ENCODE results near the gene LSR. TPM values are rescaled to one million over a fixed set of nuclear protein-coding genes. Genes with fewer than 3 reads are reported as not detected.
A peak's percentile ranks its signal among the peaks of the same experiment; 100 is the strongest.

The LSR gene
- total and polyA plus RNA-seq, 2 donors (not counting 1 experiment from before 2014, with no cell fraction given), result 37.2 to 45.3 TPM

DNA sequence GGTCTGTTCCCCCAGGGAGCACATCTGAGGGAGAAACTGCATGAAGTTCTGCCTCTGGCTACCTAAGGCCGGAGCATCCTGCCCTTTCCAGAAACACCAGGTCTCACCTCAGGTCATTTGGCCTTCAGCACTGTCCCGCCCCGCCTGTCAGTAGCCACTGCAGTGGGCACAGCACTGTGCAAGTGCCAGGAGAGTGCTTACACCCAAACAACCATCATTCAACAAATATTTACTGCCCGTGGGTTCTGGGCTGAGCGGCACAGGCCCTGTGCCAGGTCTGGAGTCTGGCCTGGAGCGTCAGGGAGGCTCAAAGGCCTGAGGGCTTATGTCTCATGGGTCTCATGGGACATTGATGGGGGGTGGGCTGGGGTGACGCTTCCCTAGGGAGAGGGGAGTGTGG is 22.7 kb downstream of the LSR start:
- Mint-ChIP-seq H3K4me1 (peaks cover 49% of the 10 kb centered on the region), H3K4me3 (peak overlapping the region; percentile 56), H3K9me3 (ENCODE audit: insufficient read depth) (no peaks in the 10 kb centered on the region), H3K27me3 (no peaks in the 10 kb centered on the region), H3K27ac (peak overlapping the region; percentile 56)
- Histone ChIP-seq H3K79me2 (ENCODE audit: control insufficient read depth, insufficient read depth, low read length) (peaks cover 70% of the 10 kb centered on the region), H3K4me2 (replicated peaks; ENCODE audit: low read depth, low read length, poor library complexity, severe bottlenecking) (peak overlapping the region; percentile 51), H3K27ac (ENCODE audit: low read length in 2 of 2) (peak overlapping the region in 1 of 2 donors; percentile 1), H3K9me3 (ENCODE audit: control extremely low read depth in 1 of 3, control insufficient read depth in 2 of 3, insufficient read depth in 1 of 3, low read length in 2 of 3) (no peaks in the 10 kb centered on the region), H3K36me3 (replicated peaks in 1 of 2; ENCODE audit: control extremely low read depth in 1 of 2, control insufficient read depth in 1 of 2, extremely low read depth in 1 of 2, insufficient read depth in 2 of 2, low read length in 1 of 2) (peaks cover 0 to 50% of the 10 kb centered on the region in 2 experiments), H4K20me1 (ENCODE audit: control insufficient read depth, insufficient read depth, low read length, poor library complexity, severe bottlenecking) (peaks cover 46% of the 10 kb centered on the region), H3K27me3 (replicated peaks in 1 of 4; ENCODE audit: control extremely low read depth in 1 of 4, control insufficient read depth in 3 of 4, insufficient read depth in 4 of 4, low read length in 3 of 4) (no peaks in the 10 kb centered on the region), H3K9ac (ENCODE audit: low read length) (no peak overlapping the region), H3K4me1 (ENCODE audit: control insufficient read depth in 2 of 2, insufficient read depth in 2 of 2, low read length in 2 of 2) (peaks cover 32 to 43% of the 10 kb centered on the region in 2 donors), H3K4me3 (ENCODE audit: control extremely low read depth in 1 of 5, extremely low read depth in 1 of 5, insufficient read depth in 1 of 5, low read depth in 2 of 5, low read length in 4 of 5) (no peak overlapping the region), H2AFZ (ENCODE audit: insufficient read depth, low read depth, low read length, poor library complexity, severe bottlenecking) (no peak overlapping the region)
- ATAC-seq (ENCODE audit: low read depth), result no peak
- no peak for TF ChIP-seq EZH2 (IDR thresholded peaks at IDR 0.05; ENCODE audit: borderline replicate concordance, insufficient read depth, low read depth, low read length, poor library complexity, severe bottlenecking)
- TF ChIP-seq, protein P1, sequence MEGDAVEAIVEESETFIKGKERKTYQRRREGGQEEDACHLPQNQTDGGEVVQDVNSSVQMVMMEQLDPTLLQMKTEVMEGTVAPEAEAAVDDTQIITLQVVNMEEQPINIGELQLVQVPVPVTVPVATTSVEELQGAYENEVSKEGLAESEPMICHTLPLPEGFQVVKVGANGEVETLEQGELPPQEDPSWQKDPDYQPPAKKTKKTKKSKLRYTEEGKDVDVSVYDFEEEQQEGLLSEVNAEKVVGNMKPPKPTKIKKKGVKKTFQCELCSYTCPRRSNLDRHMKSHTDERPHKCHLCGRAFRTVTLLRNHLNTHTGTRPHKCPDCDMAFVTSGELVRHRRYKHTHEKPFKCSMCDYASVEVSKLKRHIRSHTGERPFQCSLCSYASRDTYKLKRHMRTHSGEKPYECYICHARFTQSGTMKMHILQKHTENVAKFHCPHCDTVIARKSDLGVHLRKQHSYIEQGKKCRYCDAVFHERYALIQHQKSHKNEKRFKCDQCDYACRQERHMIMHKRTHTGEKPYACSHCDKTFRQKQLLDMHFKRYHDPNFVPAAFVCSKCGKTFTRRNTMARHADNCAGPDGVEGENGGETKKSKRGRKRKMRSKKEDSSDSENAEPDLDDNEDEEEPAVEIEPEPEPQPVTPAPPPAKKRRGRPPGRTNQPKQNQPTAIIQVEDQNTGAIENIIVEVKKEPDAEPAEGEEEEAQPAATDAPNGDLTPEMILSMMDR (IDR thresholded peaks at IDR 0.05), result no peak
- WGBS (ENCODE audit: insufficient coverage), result 97% methylated on average over 7 of the region's 7 CpGs
- intact Hi-C loops (cut with micrococcal nuclease), result no loop called here
- ChIA-PET POLR2A (interaction anchor here (0.7 to 1.7 kb wide), 4 partner anchors 8 to 76 kb away, joined by 3 to 20 read pairs (median 4); partner anchors contain the start of genes CD22 and FFAR1), CTCF (interaction anchor here (0.9 to 2.1 kb wide), 4 partner anchors 25 to 205 kb away, joined by 3 to 5 read pairs (median 4); no protein-coding TSS in a partner anchor)
- DNase-seq, result peak; percentile 19

DNA sequence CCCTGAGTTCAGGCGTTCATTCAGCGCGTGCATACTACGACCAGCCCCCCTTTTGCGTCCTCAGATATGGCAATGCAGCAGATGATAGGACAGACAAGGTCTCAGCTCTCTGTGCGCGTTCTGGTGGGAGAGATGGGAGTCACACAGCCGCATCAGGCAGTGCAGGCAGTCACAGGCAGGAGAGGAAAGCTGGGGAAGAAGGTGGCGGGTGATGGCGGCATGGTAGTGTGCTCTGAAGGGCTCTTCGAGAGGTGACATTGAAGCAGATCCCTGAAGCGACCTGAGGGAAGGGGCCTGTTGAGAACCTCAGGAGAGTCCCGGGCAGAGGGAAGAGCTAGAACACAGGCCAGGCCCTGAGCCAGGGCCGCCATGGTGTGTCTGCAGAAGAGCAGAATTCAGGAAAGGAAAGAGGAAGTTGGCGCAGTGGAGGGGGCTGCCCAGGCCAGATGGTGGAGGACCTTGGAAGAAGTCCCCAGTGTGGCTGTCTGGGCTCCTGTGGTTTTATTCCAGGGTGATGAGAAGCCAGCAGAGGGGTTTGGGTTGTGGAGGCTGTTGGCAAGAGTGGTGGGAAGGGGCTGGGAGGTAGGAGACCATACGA is 23.4 kb downstream of the LSR start:
- H3K79me2 ChIP-seq (ENCODE audit: control insufficient read depth, insufficient read depth, low read length), result peaks cover 69% of the 10 kb centered on the region
- CTCF ChIA-PET, result interaction anchor here (0.9 to 2.1 kb wide), 5 partner anchors 24 to 206 kb away, joined by 3 to 5 read pairs (median 4); no protein-coding TSS in a partner anchor
- ATAC-seq (ENCODE audit: low read depth) (no peak), DNase-seq (peak; percentile 73)
- intact Hi-C loops (cut with micrococcal nuclease), result no loop called here
- TF ChIP-seq EZH2 (IDR thresholded peaks at IDR 0.05; ENCODE audit: borderline replicate concordance, insufficient read depth, low read depth, low read length, poor library complexity, severe bottlenecking), result no peak
- TF ChIP-seq, protein P1 (IDR thresholded peaks at IDR 0.05), result no peak
- 59% methylated on average over 16 of the region's 16 CpGs for WGBS (ENCODE audit: insufficient coverage)
- H3K4me2 ChIP-seq (replicated peaks; ENCODE audit: low read depth, low read length, poor library complexity, severe bottlenecking), result peak overlapping the region; percentile 51
- Mint-ChIP-seq H3K27me3 (no peaks in the 10 kb centered on the region), H3K4me3 (peak overlapping the region; percentile 56), H3K27ac (peak overlapping the region; percentile 56), H3K4me1 (peaks cover 45% of the 10 kb centered on the region), H3K9me3 (ENCODE audit: insufficient read depth) (no peaks in the 10 kb centered on the region)
- H4K20me1 ChIP-seq (ENCODE audit: control insufficient read depth, insufficient read depth, low read length, poor library complexity, severe bottlenecking), result peaks cover 46% of the 10 kb centered on the region
- POLR2A ChIA-PET, result interaction anchor here (0.7 to 1.7 kb wide), 5 partner anchors 8 to 75 kb away, joined by 3 to 20 read pairs (median 4); partner anchors contain the start of genes CD22 and FFAR1
- H3K9me3 ChIP-seq (ENCODE audit: control extremely low read depth in 1 of 3, control insufficient read depth in 2 of 3, insufficient read depth in 1 of 3, low read length in 2 of 3), result no peaks in the 10 kb centered on the region
- H3K27ac ChIP-seq (ENCODE audit: low read length in 2 of 2), result peak overlapping the region in 1 of 2 donors; percentile 60
- H3K4me1 ChIP-seq (ENCODE audit: control insufficient read depth in 2 of 2, insufficient read depth in 2 of 2, low read length in 2 of 2), result peaks cover 25 to 37% of the 10 kb centered on the region in 2 donors
- peaks cover 0 to 56% of the 10 kb centered on the region in 2 experiments for H3K36me3 ChIP-seq (replicated peaks in 1 of 2; ENCODE audit: control extremely low read depth in 1 of 2, control insufficient read depth in 1 of 2, extremely low read depth in 1 of 2, insufficient read depth in 2 of 2, low read length in 1 of 2)
- no peaks in the 10 kb centered on the region for H3K27me3 ChIP-seq (replicated peaks in 1 of 4; ENCODE audit: control extremely low read depth in 1 of 4, control insufficient read depth in 3 of 4, insufficient read depth in 4 of 4, low read length in 3 of 4)
- H3K9ac ChIP-seq (ENCODE audit: low read length), result no peak overlapping the region
- H2AFZ ChIP-seq (ENCODE audit: insufficient read depth, low read depth, low read length, poor library complexity, severe bottlenecking), result no peak overlapping the region
- no peak overlapping the region for H3K4me3 ChIP-seq (ENCODE audit: control extremely low read depth in 1 of 5, extremely low read depth in 1 of 5, insufficient read depth in 1 of 5, low read depth in 2 of 5, low read length in 4 of 5)
